Heart right ventricle (tissue), 16 donors: ENCODE data around the gene CMSS1. TPM values are rescaled to one million over a fixed set of nuclear protein-coding genes. Genes with fewer than 3 reads are reported as not detected.

Source experiments
- ATAC-seq, 8 donors: fragments of 200-7000 bp; cut with Tn5 transposase; one replicate each; pipeline ENCODE4 v1.9.1; 2020; ENCODE audit warnings: mild to moderate bottlenecking in 8 of 8, moderate library complexity in 8 of 8, moderate number of reproducible peaks in 1 of 8
- DNase-seq, 2 donors: peaks; one replicate each; pipeline ENCODE4 v3.0.0-alpha.2; 2020
- H3K27ac ChIP-seq, 10 donors: fragments of 200-600 bp; sonication (generic) in 2 of 10; one replicate each; pipeline versions ENCODE4 v1.5.0 to v1.8.0; 2020 to 2022; ENCODE audit warnings: mild to moderate bottlenecking in 3 of 10
- H3K27me3 ChIP-seq, 7 donors: fragments of 200-600 bp; one replicate each; pipeline ENCODE4 v1.8.0; 2021 to 2022; ENCODE audit warnings: mild to moderate bottlenecking in 2 of 7
- H3K36me3 ChIP-seq, 9 donors: fragments of 200-600 bp; sonication (generic) in 1 of 9; one replicate each; pipeline versions ENCODE4 v1.5.0 to v1.8.0; 2020 to 2022; ENCODE audit warnings: mild to moderate bottlenecking in 2 of 9
- H3K4me1 ChIP-seq, 9 donors: fragments of 200-600 bp; sonication (generic) in 1 of 9; one replicate each; pipeline versions ENCODE4 v1.5.0 to v1.8.0; 2020 to 2022; ENCODE audit warnings: mild to moderate bottlenecking in 4 of 9
- H3K4me3 ChIP-seq, 10 donors: fragments of 200-600 bp; sonication (generic) in 2 of 10; one replicate each; pipeline versions ENCODE4 v1.5.0 to v1.8.0; 2020 to 2022; ENCODE audit warnings: mild to moderate bottlenecking in 7 of 10, moderate library complexity in 2 of 10
- H3K9me3 ChIP-seq, 11 donors: fragments of 200-600 bp in 10 of 11; sonication (generic) in 2 of 11; one replicate each; pipeline versions ENCODE4 v1.5.0 to v1.8.0; 2013 to 2022; ENCODE audit warnings: mild to moderate bottlenecking in 2 of 11, control low read depth in 1 of 11, moderate library complexity in 1 of 11
- WGBS, 2 donors: extraction: QIAGEN DNeasy Blood & Tissue Kit; methylation state at CpG; one replicate each; pipeline ENCODE4 v1.1.7; 2013; ENCODE audit warnings: inconsistent platforms in 1 of 2; 5-methylcytosine and 5-hydroxymethylcytosine counted together
- intact Hi-C, 10 donors: fragments of 100-400 bp; cut with DNase I; formaldehyde crosslinking; loops; one replicate each; pipeline versions ENCODE4 v1.11.1 to v1.14.2; 2022
- polyA plus RNA-seq, 2 donors: library from polyadenylated mRNA; stranded (reverse); fragments of 200-250 nt; gene quantifications; one replicate each; pipeline ENCODE4 v1.2.3, GENCODE V29; 2013
- total RNA-seq, 10 donors: library from RNA; stranded (reverse); fragmentation: NEBNext Ultra II Directional in 3 of 10; extraction: Animal tissue kit (Norgen Biotek cat#: 25700) in 3 of 10; gene quantifications; one replicate each; pipeline versions ENCODE4 v1.2.1 to v1.2.4, GENCODE V29; 2021 to 2023
- TF ChIP-seq, protein P1 (sequence below), 9 donors: fragments of 200-600 bp; sonication (generic) in 2 of 9; IDR thresholded peaks; one replicate each; pipeline versions ENCODE4 v1.5.0 to v1.8.0; 2021 to 2022; ENCODE audit warnings: antibody characterized with exemption in 9 of 9, mild to moderate bottlenecking in 5 of 9, moderate library complexity in 1 of 9
- donor health status: Arrhythmogenic right ventricular cardiomyopathy.
- donor health status: ischemic (EF 13 %, LVEDD 7.1; RV severe dilation, severe dysfunction).
- donor health status: healthy with polysubstance abuse.
- donor health status: DM: no; HTN: yes; CAD: no.
- donor health status: DM: no; HTN: no; CAD: no.
- donor health status: ischemic (EF 25% LVEDD 6.9; RV normal size, moderate dysfunction).
- donor health status: ischemic (EF 25% LVEDD 5.7; RV mildly dilated, moderate dysfunction).
- donor health status: healthy.
- donor health status: DM: yes; HTN: yes; CAD: no.
- donor health status: Ischemic cardiomyopathy.
- donor health status: ischemic (EF 35%, LVEDD 5.7; RV mildly dilated, moderate dysfunction).
- donor health status: nonischemic (EF 11% LVEDD 7.7; RV severe dilation, severe dysfunction).
- donor health status: DM: yes; HTN: yes; CAD: no.
- donor health status: PGD.
- donor health status: ischemic (EF 29% LVEDD 5.4; RV normal size, mild dysfunction).
- donor health status: nonischemic (EF 23%, LVEDD 6.1; RV moderate dilation, normal function).

Gene CMSS1
- total and polyA plus RNA-seq, 12 donors: 24.6 to 45.4 (median 34.6) TPM

GRCh38 chr3:99984668-99985067 is 167.0 kb downstream of the CMSS1 start:
- TF ChIP-seq, protein P1, sequence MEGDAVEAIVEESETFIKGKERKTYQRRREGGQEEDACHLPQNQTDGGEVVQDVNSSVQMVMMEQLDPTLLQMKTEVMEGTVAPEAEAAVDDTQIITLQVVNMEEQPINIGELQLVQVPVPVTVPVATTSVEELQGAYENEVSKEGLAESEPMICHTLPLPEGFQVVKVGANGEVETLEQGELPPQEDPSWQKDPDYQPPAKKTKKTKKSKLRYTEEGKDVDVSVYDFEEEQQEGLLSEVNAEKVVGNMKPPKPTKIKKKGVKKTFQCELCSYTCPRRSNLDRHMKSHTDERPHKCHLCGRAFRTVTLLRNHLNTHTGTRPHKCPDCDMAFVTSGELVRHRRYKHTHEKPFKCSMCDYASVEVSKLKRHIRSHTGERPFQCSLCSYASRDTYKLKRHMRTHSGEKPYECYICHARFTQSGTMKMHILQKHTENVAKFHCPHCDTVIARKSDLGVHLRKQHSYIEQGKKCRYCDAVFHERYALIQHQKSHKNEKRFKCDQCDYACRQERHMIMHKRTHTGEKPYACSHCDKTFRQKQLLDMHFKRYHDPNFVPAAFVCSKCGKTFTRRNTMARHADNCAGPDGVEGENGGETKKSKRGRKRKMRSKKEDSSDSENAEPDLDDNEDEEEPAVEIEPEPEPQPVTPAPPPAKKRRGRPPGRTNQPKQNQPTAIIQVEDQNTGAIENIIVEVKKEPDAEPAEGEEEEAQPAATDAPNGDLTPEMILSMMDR (IDR thresholded peaks at IDR 0.05): no peak
- WGBS, 2 donors: 87 to 91% methylated on average over 2 of the region's 2 CpGs
- H3K27me3 ChIP-seq: no peaks in the 10 kb centered on the region
- H3K36me3 ChIP-seq: no peaks in the 10 kb centered on the region
- no peak overlapping the region for H3K27ac ChIP-seq
- no peak overlapping the region for H3K4me3 ChIP-seq
- intact Hi-C loops: no loop called here
- peaks cover 0 to 17% (median 0%) of the 10 kb centered on the region in 9 donors for H3K4me1 ChIP-seq
- ATAC-seq (no peak), DNase-seq (no peak)
- H3K9me3 ChIP-seq: no peaks in the 10 kb centered on the region

DNA sequence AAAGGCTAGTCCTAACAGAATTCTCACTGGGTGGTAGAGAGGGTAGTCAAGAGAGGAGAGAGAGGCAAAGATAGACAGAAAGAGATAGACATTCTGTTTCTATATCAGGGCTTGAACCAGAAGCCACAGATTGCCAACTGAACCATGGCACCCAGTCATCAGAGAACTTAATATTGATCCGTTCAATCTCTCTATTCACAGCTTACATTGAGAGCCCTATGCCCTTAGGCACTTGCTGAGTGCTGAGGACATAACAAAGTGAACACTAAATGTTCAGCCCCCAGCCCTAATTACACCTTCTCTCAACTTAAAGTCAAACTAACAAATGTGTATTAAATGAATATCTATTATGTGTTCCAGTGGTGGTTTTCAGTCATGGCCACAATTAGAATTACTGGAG is 172.5 kb downstream of the CMSS1 start:
- no peaks in the 10 kb centered on the region for H3K4me1 ChIP-seq
- H3K27me3 ChIP-seq: no peaks in the 10 kb centered on the region
- intact Hi-C loops: no loop called here
- peaks cover 0 to 14% (median 0%) of the 10 kb centered on the region in 11 donors for H3K9me3 ChIP-seq
- no peak overlapping the region for H3K27ac ChIP-seq
- ATAC-seq: no peak
- TF ChIP-seq, protein P1 (IDR thresholded peaks at IDR 0.05): no peak
- no peaks in the 10 kb centered on the region for H3K36me3 ChIP-seq
- DNase-seq: no peak
- no peak overlapping the region for H3K4me3 ChIP-seq
- WGBS, 2 donors: 88 to 96% methylated on average over 1 of the region's 1 CpG

DNA sequence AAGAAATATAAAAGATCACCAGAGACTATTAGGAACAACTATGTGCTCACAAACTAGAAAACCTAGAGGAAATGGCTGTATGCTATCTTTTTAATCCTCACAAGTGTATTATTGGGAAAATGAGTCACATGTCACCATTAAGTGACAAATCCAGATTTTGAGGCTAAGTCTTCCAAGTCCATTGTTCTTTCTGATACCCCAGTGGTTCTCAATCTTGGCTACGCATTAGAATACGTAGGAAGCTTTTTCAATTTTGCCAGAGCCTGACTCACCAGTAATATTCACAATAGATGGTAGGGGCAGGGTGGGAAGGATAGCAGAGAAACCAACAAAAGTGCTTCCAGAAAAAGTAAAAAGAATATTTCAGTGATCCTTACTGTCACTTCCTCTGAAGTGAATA is 179.6 kb downstream of the CMSS1 start:
- TF ChIP-seq, protein P1 (IDR thresholded peaks at IDR 0.05): no peak
- intact Hi-C loops: no loop called here
- Histone ChIP-seq H3K36me3 (no peaks in the 10 kb centered on the region), H3K9me3 (peaks cover 0 to 24% (median 0%) of the 10 kb centered on the region in 11 donors), H3K27ac (no peak overlapping the region), H3K4me1 (peaks cover 0 to 2% (median 0%) of the 10 kb centered on the region in 9 donors), H3K4me3 (no peak overlapping the region), H3K27me3 (no peaks in the 10 kb centered on the region)
- WGBS, 2 donors: 71 to 79% methylated on average over 2 of the region's 2 CpGs
- ATAC-seq: peak in 2 of 8 donors; percentile 62 to 65
- DNase-seq: no peak

DNA sequence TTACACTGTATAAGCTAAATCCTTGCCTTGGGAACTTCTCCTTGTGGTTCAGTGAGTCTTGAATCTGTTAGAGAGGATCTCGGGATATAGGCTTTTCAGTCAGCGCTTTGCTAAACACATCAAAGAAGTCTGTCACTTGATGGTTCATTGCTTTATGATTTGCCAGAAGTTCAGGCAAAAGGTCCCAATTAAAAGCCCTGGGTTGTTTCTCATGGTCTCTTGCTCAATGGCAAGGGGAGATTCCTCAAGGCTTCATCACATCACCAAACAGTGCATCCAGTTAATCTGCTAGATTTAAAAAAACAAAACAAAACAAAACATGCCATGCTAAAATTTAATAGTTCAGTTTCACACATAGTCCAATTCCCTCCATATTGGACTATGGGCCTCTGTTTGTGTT is 181.9 kb downstream of the CMSS1 start:
- H3K4me1 ChIP-seq: peaks cover 3 to 24% (median 9%) of the 10 kb centered on the region in 9 donors
- TF ChIP-seq, protein P1 (IDR thresholded peaks at IDR 0.05): no peak
- whole genome bisulfite sequencing, 2 donors: 98 to 100% methylated on average over 2 of the region's 2 CpGs
- no peaks in the 10 kb centered on the region for H3K36me3 ChIP-seq
- no peak overlapping the region for H3K4me3 ChIP-seq
- DNase-seq (no peak), ATAC-seq (no peak)
- H3K27me3 ChIP-seq: no peaks in the 10 kb centered on the region
- H3K27ac ChIP-seq: no peak overlapping the region
- peaks cover 0 to 17% (median 0%) of the 10 kb centered on the region in 11 donors for H3K9me3 ChIP-seq
- intact Hi-C loops: no loop called here
